CD14-positive monocyte (primary cell): ENCODE measurements around the gene FANCM. TPM values are rescaled to one million over a fixed set of nuclear protein-coding genes. Genes with fewer than 3 reads are reported as not detected.

Experiments
- DNase-seq, 3 donors: peaks; one replicate each; pipeline ENCODE4 v3.0.0-alpha.2; 2011 to 2022
- H2AFZ ChIP-seq: 2 replicates; pipeline ENCODE4 v1.6.0; 2012; ENCODE audit warnings: mild to moderate bottlenecking, low read depth, low read length, inconsistent platforms; ENCODE audit not compliant: insufficient read depth, poor library complexity, severe bottlenecking
- H3K27ac ChIP-seq, 2 donors: 1 replicate in 1 of 2; 2 replicates in 1 of 2; pipeline ENCODE4 v1.5.1; 2012 to 2013; ENCODE audit warnings: low read length in 2 of 2, control low read depth in 1 of 2, inconsistent platforms in 1 of 2, low read depth in 1 of 2, mild to moderate bottlenecking in 1 of 2
- H3K27me3 ChIP-seq, 2 donors: one replicate each; pipeline versions ENCODE4 v1.6.0 to v1.6.1; 2011 to 2013; ENCODE audit warnings: low read length in 2 of 2; ENCODE audit not compliant: control insufficient read depth in 2 of 2, insufficient read depth in 2 of 2
- H3K36me3 ChIP-seq, 2 donors: replicated peaks in 1 of 2; 1 replicate in 1 of 2; 2 replicates in 1 of 2; pipeline versions ENCODE4 v1.5.1 to v1.6.1; 2012 to 2013; ENCODE audit warnings: low read length in 2 of 2, control low read depth in 1 of 2, inconsistent platforms in 1 of 2, mild to moderate bottlenecking in 1 of 2; ENCODE audit not compliant: insufficient read depth in 2 of 2, control insufficient read depth in 1 of 2
- H3K4me1 ChIP-seq, 2 donors: 1 replicate in 1 of 2; 2 replicates in 1 of 2; pipeline versions ENCODE4 v1.5.1 to v1.6.1; 2012 to 2013; ENCODE audit warnings: low read length in 2 of 2, control low read depth in 1 of 2, inconsistent platforms in 1 of 2, mild to moderate bottlenecking in 1 of 2, moderate library complexity in 1 of 2; ENCODE audit not compliant: insufficient read depth in 2 of 2, control insufficient read depth in 1 of 2
- H3K4me2 ChIP-seq: replicated peaks from 2 replicates; pipeline ENCODE3; 2012; ENCODE audit warnings: low read length, moderate library complexity, mild to moderate bottlenecking; ENCODE audit not compliant: poor library complexity, severe bottlenecking; ENCODE audit errors: extremely low read depth
- H3K4me3 ChIP-seq, 3 experiments: fragments of 200-600 bp in 1 of 3; sonication (generic) in 1 of 3; replicated peaks in 1 of 3; 1 replicate in 2 of 3; 2 replicates in 1 of 3; pipeline ENCODE4 v1.5.1; 2011 to 2013; ENCODE audit warnings: low read length in 3 of 3, mild to moderate bottlenecking in 3 of 3, control low read depth in 2 of 3, low read depth in 2 of 3, inconsistent platforms in 1 of 3, moderate library complexity in 1 of 3
- H3K79me2 ChIP-seq: 2 replicates; pipeline ENCODE4 v1.6.0; 2012; ENCODE audit warnings: mild to moderate bottlenecking, control low read depth, inconsistent platforms, low read length, moderate library complexity; ENCODE audit not compliant: insufficient read depth
- H3K9ac ChIP-seq: 2 replicates; pipeline ENCODE4 v1.6.0; 2017; ENCODE audit warnings: low read length, mild to moderate bottlenecking; ENCODE audit not compliant: insufficient read depth, poor library complexity, severe bottlenecking
- H3K9me3 ChIP-seq, 2 donors: replicated peaks in 1 of 2; 1 replicate in 1 of 2; 2 replicates in 1 of 2; pipeline versions ENCODE4 v1.5.1 to v1.6.1; 2012 to 2013; ENCODE audit warnings: low read length in 2 of 2, control low read depth in 1 of 2; ENCODE audit not compliant: control insufficient read depth in 1 of 2, insufficient read depth in 1 of 2
- H4K20me1 ChIP-seq: 2 replicates; pipeline ENCODE4 v1.6.0; 2012; ENCODE audit warnings: mild to moderate bottlenecking, low read length, control low read depth, moderate library complexity; ENCODE audit not compliant: insufficient read depth
- H3K27ac Mint-ChIP-seq, 7 donors: one replicate each; pipeline ENCODE4 v1.8.0; 2020; ENCODE audit warnings: mild to moderate bottlenecking in 7 of 7, mixed read lengths in 7 of 7, moderate library complexity in 6 of 7, inconsistent platforms in 2 of 7
- H3K27me3 Mint-ChIP-seq, 3 donors: one replicate each; pipeline ENCODE4 v1.8.0; 2021 to 2022; ENCODE audit warnings: low read depth in 3 of 3, mild to moderate bottlenecking in 3 of 3, mixed read lengths in 3 of 3, moderate library complexity in 3 of 3, inconsistent platforms in 1 of 3
- H3K36me3 Mint-ChIP-seq, 2 donors: one replicate each; pipeline ENCODE4 v1.8.0; 2020; ENCODE audit warnings: mixed read lengths in 2 of 2, inconsistent platforms in 1 of 2, mild to moderate bottlenecking in 1 of 2
- H3K4me1 Mint-ChIP-seq: one replicate; pipeline ENCODE4 v1.8.0; 2020; ENCODE audit warnings: mild to moderate bottlenecking, mixed read lengths
- H3K4me3 Mint-ChIP-seq, 2 donors: one replicate each; pipeline ENCODE4 v1.8.0; 2020; ENCODE audit warnings: mild to moderate bottlenecking in 2 of 2, mixed read lengths in 2 of 2, moderate library complexity in 1 of 2
- H3K9me3 Mint-ChIP-seq, 7 donors: one replicate each; pipeline ENCODE4 v1.8.0; 2020 to 2022; ENCODE audit warnings: mixed read lengths in 7 of 7, mild to moderate bottlenecking in 6 of 7, moderate library complexity in 6 of 7, inconsistent platforms in 2 of 7
- CTCF ChIP-seq: fragments of 200-600 bp; IDR thresholded peaks from one replicate; pipeline ENCODE4 v1.8.0; 2022; ENCODE audit warnings: antibody characterized with exemption, mild to moderate bottlenecking
- WGBS: methylation state at CpG from one replicate; pipeline ENCODE4 v1.1.5; 2013; ENCODE audit warnings: missing lambda C conversion rate; ENCODE audit not compliant: insufficient coverage; 5-methylcytosine and 5-hydroxymethylcytosine counted together
- intact Hi-C, 2 donors: fragments of 100-400 bp; cut with micrococcal nuclease; formaldehyde crosslinking; loops; one replicate each; pipeline versions ENCODE4 v1.15.0 to v1.15.1; 2023
- polyA plus RNA-seq, 3 donors: library from polyadenylated mRNA; depleted of rRNA in 1 of 3; unstranded in 2 of 3; stranded (reverse) in 1 of 3; fragments of 300-500 nt in 2 of 3; fragments of >200 nt in 1 of 3; fragmentation: Illumina TruSeq in 2 of 3; gene quantifications; 1 replicate in 2 of 3; 2 replicates in 1 of 3; pipeline ENCODE4 v1.2.3, GENCODE V29; 2012 to 2021

Gene FANCM
- polyA plus RNA-seq, 3 donors = 0.66 to 1.6 (median 1.2) TPM

- Mint-ChIP-seq H3K36me3 (peaks cover 66 to 81% of the 10 kb centered on the region in 2 donors), H3K27ac (no peak overlapping the region), H3K27me3 (peaks cover 0 to 1% (median 0%) of the 10 kb centered on the region in 3 donors), H3K9me3 (no peaks in the 10 kb centered on the region), H3K4me1 (no peaks in the 10 kb centered on the region), H3K4me3 (no peak overlapping the region)
- H3K27me3 ChIP-seq = no peaks in the 10 kb centered on the region
- H3K4me1 ChIP-seq = no peaks in the 10 kb centered on the region
- no peak overlapping the region for H3K4me2 ChIP-seq
- peaks cover 74 to 97% of the 10 kb centered on the region in 2 donors for H3K36me3 ChIP-seq
- no peaks in the 10 kb centered on the region for H4K20me1 ChIP-seq
- intact Hi-C loops = no loop called here
- H3K27ac ChIP-seq = no peak overlapping the region
- no peak overlapping the region for H3K4me3 ChIP-seq
- no peaks in the 10 kb centered on the region for H3K79me2 ChIP-seq
- H3K9me3 ChIP-seq = no peaks in the 10 kb centered on the region
- DNase-seq = no peak
- H3K9ac ChIP-seq = no peak overlapping the region
- H2AFZ ChIP-seq = no peak overlapping the region
- no peak for TF ChIP-seq CTCF
Observed at GRCh38 chr14:45103806-45104205, 31.9 kb upstream of the FANCM start.

- no CpG with 5 or more reads among the region's 1 CpG for WGBS
Observed at GRCh38 chr14:45104561-45104960, 31.2 kb upstream of the FANCM start.

More at GRCh38 chr14:45104561-45104960, 31.2 kb upstream of the FANCM start:
- no peaks in the 10 kb centered on the region for H3K9me3 ChIP-seq
- no peaks in the 10 kb centered on the region for H4K20me1 ChIP-seq
- DNase-seq = no peak
- no peak overlapping the region for H3K27ac ChIP-seq
- H3K27ac Mint-ChIP-seq = no peak overlapping the region
- H3K36me3 ChIP-seq = peaks cover 76 to 96% of the 10 kb centered on the region in 2 donors
- no peak overlapping the region for H3K9ac ChIP-seq
- no peak overlapping the region for H3K4me2 ChIP-seq
- H3K4me3 Mint-ChIP-seq = no peak overlapping the region
- H2AFZ ChIP-seq = no peak overlapping the region
- intact Hi-C loops = no loop called here
- no peaks in the 10 kb centered on the region for H3K27me3 ChIP-seq
- no peaks in the 10 kb centered on the region for H3K9me3 Mint-ChIP-seq
- peaks cover 0 to 1% (median 0%) of the 10 kb centered on the region in 3 donors for H3K27me3 Mint-ChIP-seq
- no peak for TF ChIP-seq CTCF
- no peaks in the 10 kb centered on the region for H3K4me1 ChIP-seq
- H3K4me3 ChIP-seq = no peak overlapping the region
- H3K4me1 Mint-ChIP-seq = no peaks in the 10 kb centered on the region
- no peaks in the 10 kb centered on the region for H3K79me2 ChIP-seq
- peaks cover 67 to 80% of the 10 kb centered on the region in 2 donors for H3K36me3 Mint-ChIP-seq
